22Rv1 (cell line): ENCODE measurements around the gene DCDC1.

ENCODE experiments used
- CTCF ChIP-seq: fragments of 450-650 bp; IDR thresholded peaks from 2 replicates; pipeline ENCODE4 v1.5.1; 2017; ENCODE audit warnings: mild to moderate bottlenecking
- ZFX ChIP-seq: fragments of 450-650 bp; IDR thresholded peaks from 2 replicates; pipeline ENCODE4 v1.6.1; 2017; ENCODE audit warnings: antibody characterized with exemption, borderline replicate concordance

- TF ChIP-seq CTCF: no peak
- TF ChIP-seq ZFX: no peak
Measured at GRCh38 chr11:31118566-31118965, 251.0 kb downstream of the DCDC1 start.
